K562 (cell line): ENCODE results near the gene BHLHE40. TPM values are rescaled to one million over a fixed set of nuclear protein-coding genes. Genes with fewer than 3 reads are reported as not detected.
A peak's percentile ranks its signal among the peaks of the same experiment; 100 is the strongest.

ENCODE experiments used
- ATF1 ChIP-seq, 2 experiments: fragments of 450-650 bp in 1 of 2; IDR thresholded peaks; 2 replicates each; pipeline ENCODE4 v1.6.1; 2016; ENCODE audit warnings: missing compliant biosample characterization in 1 of 2, missing genetic modification characterization in 1 of 2
- ATF2 ChIP-seq: sonication (generic); formaldehyde crosslinking; IDR thresholded peaks from 2 replicates; pipeline ENCODE4 v1.8.1; 2022; ENCODE audit warnings: missing genetic modification reagents
- CC2D1A ChIP-seq: fragments of 450-650 bp; IDR thresholded peaks from 2 replicates; pipeline ENCODE4 v1.6.1; 2017; ENCODE audit warnings: mild to moderate bottlenecking
- CREB1 ChIP-seq, 2 experiments: sonication (generic) in 1 of 2; formaldehyde crosslinking in 1 of 2; IDR thresholded peaks; 2 replicates each; pipeline versions ENCODE4 v1.6.1 to v1.8.0; 2012 to 2022; ENCODE audit warnings: inconsistent platforms in 1 of 2, mild to moderate bottlenecking in 1 of 2, missing genetic modification reagents in 1 of 2, moderate library complexity in 1 of 2
- DACH1 ChIP-seq: fragments of 450-650 bp; IDR thresholded peaks from 2 replicates; pipeline ENCODE4 v1.6.1; 2018; ENCODE audit not compliant: partially characterized antibody
- GTF3C2 ChIP-seq: IDR thresholded peaks from 3 replicates; pipeline ENCODE4 v1.6.1; 2011; ENCODE audit warnings: borderline replicate concordance, mild to moderate bottlenecking, moderate library complexity; ENCODE audit not compliant: insufficient read length; ENCODE audit errors: extremely low read depth
- JUNB ChIP-seq: fragments of 450-650 bp; formaldehyde crosslinking; conservative IDR thresholded peaks from 2 replicates; pipeline ENCODE4 v1.4.0; 2020; ENCODE audit warnings: mild to moderate bottlenecking
- RBM39 ChIP-seq: fragments of 200-400 bp; formaldehyde crosslinking; optimal IDR thresholded peaks from 2 replicates; pipeline ENCODE3; 2018; ENCODE audit warnings: low read depth, low read length
- XRCC4 ChIP-seq: IDR thresholded peaks from one replicate; pipeline ENCODE4 v1.6.1; 2011; ENCODE audit not compliant: insufficient read depth, insufficient read length; ENCODE audit errors: extremely low read depth
- ZBED1 ChIP-seq: IDR thresholded peaks from 2 replicates; pipeline ENCODE4 v1.6.1; 2014
- ZBTB43 ChIP-seq: sonication (generic); formaldehyde crosslinking; IDR thresholded peaks from 2 replicates; pipeline ENCODE4 v1.8.0; 2023; ENCODE audit warnings: mild to moderate bottlenecking, missing genetic modification reagents
- ZBTB8A ChIP-seq: fragments of 450-650 bp; IDR thresholded peaks from 2 replicates; pipeline ENCODE4 v1.6.1; 2018; ENCODE audit warnings: mild to moderate bottlenecking, moderate library complexity; ENCODE audit not compliant: partially characterized antibody
- ZBTB9 ChIP-seq: fragments of 450-650 bp; formaldehyde crosslinking; IDR thresholded peaks from 2 replicates; pipeline ENCODE4 v1.4.0; 2020; ENCODE audit warnings: mild to moderate bottlenecking, moderate library complexity
- ZC3H4 ChIP-seq: sonication (generic); formaldehyde crosslinking; IDR thresholded peaks from 2 replicates; pipeline ENCODE4 v1.9.0; 2021; ENCODE audit warnings: missing genetic modification reagents, borderline replicate concordance
- ZNF507 ChIP-seq: conservative IDR thresholded peaks from 2 replicates; pipeline ENCODE4 v1.6.1; 2017; ENCODE audit warnings: missing genetic modification characterization, missing compliant biosample characterization
- ZNF583 ChIP-seq: fragments of 250-450 bp; sonication (Bioruptor Pico); IDR thresholded peaks from 2 replicates; pipeline ENCODE4 v1.4.0; 2020
- ZNF780A ChIP-seq: fragments of 250-450 bp; sonication (Bioruptor Pico); IDR thresholded peaks from 2 replicates; pipeline ENCODE4 v1.5.0; 2021; ENCODE audit warnings: mild to moderate bottlenecking
- polyA plus RNA-seq, 8 experiments: library from polyadenylated mRNA; depleted of rRNA in 4 of 8; stranded (reverse) in 5 of 8; unstranded in 3 of 8; fragments of >200 nt; fragmentation: Nextera tagmentation in 2 of 8; fragmentation: Illumina TruSeq in 1 of 8; extraction: Ambion mirVana in 2 of 8; extraction: Trizol in 1 of 8; gene quantifications; 2 replicates each; pipeline versions ENCODE4 v1.2.1 to v1.2.3, GENCODE V29; 2011 to 2014; ENCODE audit warnings: inconsistent platforms in 1 of 8, missing spikeins in 1 of 8
- total RNA-seq, 7 experiments: library from RNA; depleted of rRNA in 6 of 7; stranded (reverse); fragments of >200 nt in 6 of 7; fragmentation: Illumina TruSeq in 2 of 7; extraction: Trizol in 2 of 7; gene quantifications; 2 replicates each; pipeline versions ENCODE4 v1.2.1 to v1.2.3, GENCODE V29; 2011 to 2021; ENCODE audit warnings: low replicate concordance in 1 of 7
- TF ChIP-seq, protein P1 (sequence below): fragments of 250-450 bp; sonication (Bioruptor Pico); IDR thresholded peaks from 2 replicates; pipeline ENCODE4 v1.5.0; 2020; ENCODE audit warnings: mild to moderate bottlenecking

The BHLHE40 gene
- total and polyA plus RNA-seq, 9 of the 15 experiments (the other 6 are each of a cell fraction or from before 2014, with no cell fraction given): 12.0 to 83.9 (median 31.4) TPM

DNA sequence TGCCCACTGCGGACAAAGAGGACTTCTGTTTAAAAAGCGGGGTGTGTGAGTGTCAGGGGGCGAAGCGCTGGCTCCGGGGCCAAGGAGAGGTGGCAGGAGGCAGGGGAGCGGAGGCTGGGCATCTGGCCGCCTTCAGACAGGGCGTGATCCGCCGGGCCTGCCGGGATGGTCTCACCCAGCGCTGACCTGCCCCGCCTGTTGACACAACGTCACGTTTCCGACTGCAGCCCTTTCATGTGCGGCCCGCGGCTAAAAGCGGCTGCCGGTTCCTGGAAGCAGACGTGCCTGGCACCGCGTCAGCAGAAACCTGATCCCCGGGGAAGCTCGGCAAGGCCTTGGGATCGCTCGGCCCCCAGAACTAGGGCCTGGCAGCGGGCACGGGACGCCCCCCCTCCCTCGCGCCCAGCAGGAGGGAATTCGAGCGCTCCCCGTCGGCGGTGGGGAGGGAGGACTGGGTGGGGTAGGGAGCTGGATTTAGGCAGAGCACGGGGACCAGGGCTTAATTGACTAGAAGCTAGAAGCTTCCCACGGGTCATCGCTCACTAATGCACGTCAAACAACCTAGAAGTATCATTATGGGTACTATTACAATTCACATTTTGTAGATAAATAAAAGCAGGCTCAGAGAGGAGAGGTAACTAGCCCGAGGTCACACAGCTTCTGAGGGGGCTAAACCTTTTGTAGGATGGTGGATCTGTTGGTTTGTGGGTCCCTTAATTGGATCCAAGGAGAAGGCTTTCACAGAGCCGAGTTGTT, 7.7 kb downstream of the BHLHE40 start (continued):
- TF ChIP-seq ZBTB9 (CRISPR knock-in tag): peak; percentile 91
- TF ChIP-seq ZBED1: peak; percentile 67; the same call in 1 of the 2 replicates
- TF ChIP-seq XRCC4: no peak
- no peak for TF ChIP-seq ZBTB8A
- no peak for TF ChIP-seq RBM39
- TF ChIP-seq GTF3C2: no peak
- TF ChIP-seq CREB1 (IDR thresholded peaks at IDR 0.05): peak; percentile 91
- TF ChIP-seq CREB1 (CRISPR knock-in tag; IDR thresholded peaks at IDR 0.05): peak; percentile 91
- no peak for TF ChIP-seq ZC3H4
- TF ChIP-seq ATF1 (CRISPR knock-in tag; IDR thresholded peaks at IDR 0.05): no peak
- TF ChIP-seq ATF1 (tag; IDR thresholded peaks at IDR 0.05): peak; percentile 97
- no peak for TF ChIP-seq ZNF780A
- TF ChIP-seq JUNB: no peak
- TF ChIP-seq ATF2 (CRISPR knock-in tag): no peak
- TF ChIP-seq DACH1: no peak
- peak; percentile 55; the same call in 1 of the 2 replicates for TF ChIP-seq ZNF583
- no peak for TF ChIP-seq ZBTB43
- no peak for TF ChIP-seq ZNF507 (tag)
- TF ChIP-seq, protein P1, sequence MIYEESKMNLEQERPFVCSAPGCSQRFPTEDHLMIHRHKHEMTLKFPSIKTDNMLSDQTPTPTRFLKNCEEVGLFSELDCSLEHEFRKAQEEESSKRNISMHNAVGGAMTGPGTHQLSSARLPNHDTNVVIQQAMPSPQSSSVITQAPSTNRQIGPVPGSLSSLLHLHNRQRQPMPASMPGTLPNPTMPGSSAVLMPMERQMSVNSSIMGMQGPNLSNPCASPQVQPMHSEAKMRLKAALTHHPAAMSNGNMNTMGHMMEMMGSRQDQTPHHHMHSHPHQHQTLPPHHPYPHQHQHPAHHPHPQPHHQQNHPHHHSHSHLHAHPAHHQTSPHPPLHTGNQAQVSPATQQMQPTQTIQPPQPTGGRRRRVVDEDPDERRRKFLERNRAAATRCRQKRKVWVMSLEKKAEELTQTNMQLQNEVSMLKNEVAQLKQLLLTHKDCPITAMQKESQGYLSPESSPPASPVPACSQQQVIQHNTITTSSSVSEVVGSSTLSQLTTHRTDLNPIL (CRISPR knock-in tag): no peak
- peak; percentile 18; the same call in 1 of the 2 replicates for TF ChIP-seq CC2D1A
